ENCODE measurements around the gene PSG7. TPM values are rescaled to one million over a fixed set of nuclear protein-coding genes. Genes with fewer than 3 reads are reported as not detected.
"Not testable (repeated sequence)": the region's sequence is repeated elsewhere in the genome, so short reads cannot be mapped to it uniquely, and the experiment has no call there.

PSG7 gene
- total RNA-seq, 2 experiments from 2014 or later: not detected

DNA sequence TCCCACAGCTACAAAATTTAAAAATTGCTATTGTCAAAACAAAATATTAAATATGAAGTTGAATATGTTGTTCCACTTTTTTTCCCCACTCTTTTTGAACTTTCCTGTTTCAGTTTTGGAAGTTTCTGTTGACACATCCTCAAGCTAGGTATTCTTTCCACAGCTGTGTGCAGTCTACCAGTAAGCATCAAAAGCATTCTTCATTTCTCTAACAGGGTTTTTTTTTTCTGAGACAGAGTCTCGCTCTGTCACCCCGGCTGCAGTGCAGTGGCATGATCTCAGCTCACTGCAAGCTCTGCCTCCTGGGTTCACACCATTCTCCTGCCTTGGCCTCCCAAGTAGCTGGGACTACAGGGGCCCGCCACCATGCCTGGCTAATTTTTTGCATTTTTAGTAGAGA, 62.9 kb downstream of the PSG7 start:
- POLR2A ChIA-PET: not testable (repeated sequence)
- CTCF ChIA-PET: interaction anchor here (0.5 kb wide), 1 partner anchor 985 kb away, joined by 3 read pairs; no protein-coding TSS in a partner anchor

Other genes starting within 250 kb of the PSG7 start
- not detected for gene PSG3, start 196.7 kb downstream of the PSG7 start, total RNA-seq
- gene PSG8, start 171.5 kb downstream of the PSG7 start, total RNA-seq: not detected
- gene PSG1, start 57.5 kb downstream of the PSG7 start, total RNA-seq: not detected
- not detected for gene PSG6, start 19.3 kb downstream of the PSG7 start, total RNA-seq
- gene PSG11, start 89.3 kb upstream of the PSG7 start, total RNA-seq: not detected
- not detected for gene PSG2, start 145.5 kb upstream of the PSG7 start, total RNA-seq
- not detected for gene PSG5, start 249.3 kb upstream of the PSG7 start, total RNA-seq

Measured in activated CD8-positive, alpha-beta memory T cell treated with anti-CD3 and anti-CD28 coated beads for 36 hours (primary cell).